AG09309 (cell line): Measurements from ENCODE around the gene DDRGK1.

ENCODE experiments used
- DNase-seq: peaks from one replicate; pipeline ENCODE4 v3.0.0-alpha.2; 2010; ENCODE audit warnings: low read depth
- H3K4me3 ChIP-seq: 2 replicates; pipeline ENCODE4 v1.5.1; 2011; ENCODE audit warnings: mild to moderate bottlenecking, low read depth, low read length, moderate library complexity; ENCODE audit not compliant: control insufficient read depth
- CTCF ChIP-seq: IDR thresholded peaks from 2 replicates; pipeline ENCODE4 v1.5.1; 2011; ENCODE audit warnings: mild to moderate bottlenecking, low read depth, low read length, inconsistent platforms; ENCODE audit not compliant: insufficient read depth, control insufficient read depth; ENCODE audit errors: missing control alignments

DDRGK1 gene

GRCh38 chr20:3226864-3227263 is 22.4 kb upstream of the DDRGK1 start:
- H3K4me3 ChIP-seq, result no peak overlapping the region
- TF ChIP-seq CTCF, result no peak
- no peak for DNase-seq

GRCh38 chr20:3226093-3226492 is 21.6 kb upstream of the DDRGK1 start:
- TF ChIP-seq CTCF, result no peak
- DNase-seq, result no peak

GRCh38 chr20:3224681-3225421 is 20.4 kb upstream of the DDRGK1 start:
- no peak for TF ChIP-seq CTCF
- no peak overlapping the region for H3K4me3 ChIP-seq
- no peak for DNase-seq

More at GRCh38 chr20:3226093-3226492, 21.6 kb upstream of the DDRGK1 start:
- H3K4me3 ChIP-seq, result no peak overlapping the region

- TF ChIP-seq CTCF, result no peak
- DNase-seq, result no peak
- no peak overlapping the region for H3K4me3 ChIP-seq
These were observed 19.7 kb upstream of the DDRGK1 start for GRCh38 chr20:3223994-3224680.

GRCh38 chr20:3223651-3223993 is 19.1 kb upstream of the DDRGK1 start:
- no peak for TF ChIP-seq CTCF
- H3K4me3 ChIP-seq, result no peak overlapping the region
- DNase-seq, result no peak

GRCh38 chr20:3222635-3223600 is 18.4 kb upstream of the DDRGK1 start:
- no peak for DNase-seq
- no peak overlapping the region for H3K4me3 ChIP-seq
- no peak for TF ChIP-seq CTCF
